HG02642 (cell line): ENCODE results near the gene AHCYL2.
"Not testable (repeated sequence)": the region's sequence is repeated elsewhere in the genome, so short reads cannot be mapped to it uniquely, and the experiment has no call there.

Experiments
- ATAC-seq: cut with Tn5 transposase; IDR thresholded peaks from one replicate; pipeline ENCODE4 v1.9.1; 2021; ENCODE audit warnings: mild to moderate bottlenecking; ENCODE audit not compliant: unreplicated experiment, poor library complexity

AHCYL2 gene

GRCh38 chr7:129394982-129395914 lies 170.4 kb downstream of the AHCYL2 start:
- no peak for ATAC-seq

GRCh38 chr7:129401228-129401966 lies 176.6 kb downstream of the AHCYL2 start:
- ATAC-seq: no peak

GRCh38 chr7:129401967-129402860 lies 177.4 kb downstream of the AHCYL2 start:
- ATAC-seq: peak; percentile 61

GRCh38 chr7:129405527-129405926 lies 180.7 kb downstream of the AHCYL2 start:
- ATAC-seq: no peak

GRCh38 chr7:129410238-129410637 lies 185.4 kb downstream of the AHCYL2 start:
- ATAC-seq: not testable (repeated sequence)

GRCh38 chr7:129412501-129412900 lies 187.7 kb downstream of the AHCYL2 start:
- no peak for ATAC-seq

GRCh38 chr7:129417073-129417472 lies 192.2 kb downstream of the AHCYL2 start:
- no peak for ATAC-seq

- ATAC-seq: no peak
Observed at GRCh38 chr7:129421717-129422250, 197.0 kb downstream of the AHCYL2 start.

- ATAC-seq: no peak
Observed at GRCh38 chr7:129422727-129423126, 197.9 kb downstream of the AHCYL2 start.

- ATAC-seq: no peak
Observed at GRCh38 chr7:129423700-129424410, 199.0 kb downstream of the AHCYL2 start.

- no peak for ATAC-seq
Observed at GRCh38 chr7:129426482-129426881, 201.7 kb downstream of the AHCYL2 start.

GRCh38 chr7:129427526-129428045 lies 202.8 kb downstream of the AHCYL2 start:
- no peak for ATAC-seq

GRCh38 chr7:129431911-129432643 lies 207.2 kb downstream of the AHCYL2 start:
- no peak for ATAC-seq

- peak; percentile 98 for ATAC-seq
Observed at GRCh38 chr7:129433847-129434674, 209.2 kb downstream of the AHCYL2 start, which contains the start of gene STRIP2. STRIP2 (plus strand) TSS chr7:129434432; CDS start chr7:129434473, 41 bp downstream.

- ATAC-seq: no peak
Observed at GRCh38 chr7:129434675-129435318, 210.0 kb downstream of the AHCYL2 start.

GRCh38 chr7:129435414-129435829 lies 210.6 kb downstream of the AHCYL2 start:
- no peak for ATAC-seq

- ATAC-seq: no peak
Observed at GRCh38 chr7:129436335-129436923, 211.6 kb downstream of the AHCYL2 start.
